SKM-1 (cell line): ENCODE measurements around the gene MYO7B.
"Not testable (repeated sequence)": the region's sequence is repeated elsewhere in the genome, so short reads cannot be mapped to it uniquely, and the experiment has no call there.

Source experiments
- DNase-seq: peaks from one replicate; lab custom pipeline; 2025; ENCODE audit not compliant: unreplicated experiment; lab: John Stamatoyannopoulos, UW

MYO7B gene

DNA sequence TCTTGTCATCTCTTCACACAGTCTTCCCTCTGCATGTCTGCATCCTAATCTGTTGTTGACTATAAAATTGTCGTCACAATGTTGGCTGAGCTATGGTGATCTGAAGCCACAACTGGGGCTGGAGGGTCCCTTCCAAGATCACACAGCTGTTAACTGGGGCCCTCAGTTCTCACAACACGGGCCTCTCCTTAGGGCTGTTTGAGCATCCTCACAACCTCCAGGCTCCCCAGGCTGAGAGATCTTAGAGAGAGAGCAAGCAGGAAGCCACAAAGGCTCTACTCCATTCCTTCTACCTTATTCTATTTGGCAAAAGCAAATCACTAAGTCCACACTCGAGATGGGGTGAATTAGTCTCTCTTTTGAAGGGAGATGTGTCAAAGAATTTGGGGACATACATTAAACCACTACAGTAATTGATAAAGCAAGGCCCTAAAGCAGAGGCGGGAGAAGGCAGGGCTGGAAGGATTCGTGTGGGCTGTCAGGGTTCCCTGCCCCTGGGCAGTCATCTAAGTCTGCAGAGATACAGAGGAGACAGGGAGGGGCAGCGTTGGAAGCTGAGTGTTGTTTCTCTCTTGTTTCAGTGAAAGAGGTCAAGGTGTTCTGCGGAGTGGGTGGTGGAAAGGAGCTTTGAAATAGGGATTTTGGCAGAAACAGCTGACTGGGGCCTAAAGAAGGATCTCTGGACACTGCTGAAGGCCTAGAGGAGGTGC, 15.9 kb downstream of the MYO7B start:
- no peak for DNase-seq

DNA sequence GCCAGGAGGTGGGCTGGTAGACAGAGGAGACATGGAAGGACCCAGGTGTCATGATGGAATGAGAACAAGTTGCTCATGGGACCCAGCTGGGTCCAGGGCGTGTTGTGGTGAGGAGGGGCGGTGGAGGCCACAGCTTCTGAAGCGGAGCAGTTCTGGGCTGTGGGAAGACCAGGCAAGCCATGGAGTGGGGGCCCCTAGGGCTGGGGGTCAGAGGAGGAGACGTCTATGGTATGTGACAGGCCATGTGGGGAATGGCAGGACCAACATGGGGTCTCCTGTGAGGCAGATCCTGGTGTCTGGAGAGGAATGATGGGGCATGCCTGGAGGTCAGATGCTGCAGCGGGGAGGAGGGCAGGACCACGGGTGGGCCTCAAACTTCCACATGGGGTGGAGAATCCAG, 16.9 kb downstream of the MYO7B start:
- DNase-seq, result no peak

- no peak for DNase-seq
Observed at GRCh38 chr2:127552846-127553245, 17.4 kb downstream of the MYO7B start.

DNA sequence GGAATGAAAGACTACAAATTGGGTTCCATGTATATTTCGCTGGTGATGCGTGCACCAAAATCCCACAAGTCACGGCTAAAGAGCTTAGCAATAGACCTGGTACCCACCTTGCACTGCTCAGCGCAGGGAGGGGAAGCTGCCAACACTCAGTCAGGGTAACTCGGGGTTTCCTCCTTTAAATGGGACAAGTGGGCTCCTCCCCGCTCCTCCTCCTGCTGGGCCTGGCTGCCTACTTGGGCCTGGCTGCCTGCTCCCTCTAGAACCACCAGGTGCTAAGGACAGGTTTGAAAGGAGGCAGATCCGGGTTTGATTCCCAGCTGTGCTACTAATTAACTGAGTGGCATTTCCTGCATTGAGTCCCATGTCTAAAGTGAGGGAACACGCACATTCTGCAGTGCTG, 23.4 kb downstream of the MYO7B start:
- no peak for DNase-seq

DNA sequence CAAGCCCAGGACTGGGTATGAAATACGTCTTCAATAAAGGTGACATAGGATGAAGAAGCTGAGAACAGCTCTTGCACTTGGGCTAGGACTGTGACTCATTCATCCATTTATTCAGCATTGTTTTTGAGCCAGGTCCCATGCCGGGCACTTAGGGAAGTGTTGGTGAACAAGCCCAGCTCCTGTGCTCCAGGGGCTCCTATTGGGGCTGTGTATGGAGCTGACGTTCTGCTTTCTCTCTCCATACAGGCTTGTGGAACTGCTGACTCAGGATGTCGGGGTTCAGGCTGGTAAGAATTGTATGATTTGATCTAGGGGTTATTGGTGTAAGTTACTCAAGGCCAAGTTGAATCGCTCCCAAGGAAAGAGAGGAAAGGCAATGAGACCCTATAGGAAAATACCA, 24.0 kb downstream of the MYO7B start:
- DNase-seq, result no peak

GRCh38 chr2:127560201-127560930, 24.9 kb downstream of the MYO7B start:
- no peak for DNase-seq

GRCh38 chr2:127560931-127561280, 25.4 kb downstream of the MYO7B start:
- DNase-seq, result no peak

- DNase-seq, result no peak
Observed at GRCh38 chr2:127561371-127561770, 25.9 kb downstream of the MYO7B start.

DNA sequence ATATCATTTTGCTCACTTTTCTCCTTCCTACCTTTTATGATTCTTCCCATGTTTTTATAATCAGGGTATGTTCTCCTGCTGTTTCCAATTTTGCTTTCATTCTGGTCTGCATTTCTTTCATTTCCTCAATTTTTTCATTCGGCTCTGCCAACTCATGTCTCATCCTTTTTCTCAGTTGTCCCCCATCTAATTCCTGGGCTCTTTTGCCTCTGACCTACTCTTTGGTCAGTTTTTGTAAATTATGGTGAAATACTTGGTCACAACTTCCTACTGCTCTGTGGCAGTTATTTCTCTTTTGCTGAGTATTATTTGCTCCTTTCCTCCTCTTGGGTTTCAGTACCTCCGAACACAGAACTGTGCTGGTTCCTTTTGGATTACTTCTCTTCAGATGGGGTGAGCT, 27.5 kb downstream of the MYO7B start:
- no peak for DNase-seq

- no peak for DNase-seq
Observed at GRCh38 chr2:127563458-127564428, 28.3 kb downstream of the MYO7B start.

DNA sequence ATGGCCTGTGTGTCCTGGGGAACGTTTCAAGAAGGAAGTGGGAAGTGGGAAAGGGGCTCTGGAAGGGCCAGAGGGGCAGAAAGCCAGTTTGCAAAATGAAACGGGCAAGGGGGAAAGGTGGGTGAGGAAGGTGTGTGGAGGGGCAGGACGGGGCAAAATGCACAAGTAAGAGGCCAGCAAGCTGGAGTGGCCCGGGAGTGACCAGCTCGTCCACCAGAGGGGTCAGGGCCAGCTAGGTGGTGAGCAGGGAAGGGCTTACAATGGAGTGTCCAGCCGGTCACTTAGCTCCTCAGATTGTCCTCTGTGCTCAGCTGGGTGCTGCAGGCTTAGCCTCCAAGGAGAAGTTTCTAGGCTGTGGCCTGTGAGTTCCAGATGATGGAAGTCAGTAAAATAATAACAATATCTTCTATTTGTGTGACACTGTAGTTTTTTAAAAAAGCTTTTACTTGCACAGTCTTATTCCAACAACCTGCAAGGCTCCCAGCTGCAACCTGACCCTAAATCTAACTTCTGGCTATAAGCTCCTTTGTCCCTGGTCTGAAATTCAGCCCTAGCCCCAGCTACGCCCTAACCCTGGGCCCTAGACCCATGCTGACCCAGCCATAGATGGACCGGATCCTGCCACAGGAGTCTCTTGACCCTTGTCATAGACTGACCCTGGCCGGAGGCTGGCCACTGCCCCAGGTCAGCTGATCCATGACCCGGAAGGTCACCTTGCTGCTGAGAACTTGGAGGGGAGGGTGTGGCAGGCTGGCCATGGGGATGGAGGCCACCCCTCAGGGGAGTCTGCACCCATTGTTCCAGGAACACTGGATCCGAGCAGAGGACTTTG, 29.2 kb downstream of the MYO7B start:
- no peak for DNase-seq

- no peak for DNase-seq
Observed at GRCh38 chr2:127565261-127566138, 30.0 kb downstream of the MYO7B start.

GRCh38 chr2:127566139-127566417, 30.6 kb downstream of the MYO7B start:
- DNase-seq, result no peak

GRCh38 chr2:127566576-127566975, 31.1 kb downstream of the MYO7B start:
- no peak for DNase-seq

- no peak for DNase-seq
Observed at GRCh38 chr2:127567351-127567854, 31.9 kb downstream of the MYO7B start.

GRCh38 chr2:127568128-127568527, 32.6 kb downstream of the MYO7B start:
- DNase-seq, result no peak

- DNase-seq, result no peak
Observed at GRCh38 chr2:127569666-127570065, 34.2 kb downstream of the MYO7B start.

GRCh38 chr2:127570282-127571250, 35.1 kb downstream of the MYO7B start:
- no peak for DNase-seq

- DNase-seq, result not testable (repeated sequence)
Observed at GRCh38 chr2:127572352-127572751, 36.9 kb downstream of the MYO7B start.
